GM19395 (cell line): Measurements from ENCODE around the gene SYTL3.

Experiments used
- ATAC-seq: cut with Tn5 transposase; IDR thresholded peaks from one replicate; pipeline ENCODE4 v1.9.1; 2021; ENCODE audit warnings: mild to moderate bottlenecking, moderate library complexity; ENCODE audit not compliant: unreplicated experiment

SYTL3 gene

DNA sequence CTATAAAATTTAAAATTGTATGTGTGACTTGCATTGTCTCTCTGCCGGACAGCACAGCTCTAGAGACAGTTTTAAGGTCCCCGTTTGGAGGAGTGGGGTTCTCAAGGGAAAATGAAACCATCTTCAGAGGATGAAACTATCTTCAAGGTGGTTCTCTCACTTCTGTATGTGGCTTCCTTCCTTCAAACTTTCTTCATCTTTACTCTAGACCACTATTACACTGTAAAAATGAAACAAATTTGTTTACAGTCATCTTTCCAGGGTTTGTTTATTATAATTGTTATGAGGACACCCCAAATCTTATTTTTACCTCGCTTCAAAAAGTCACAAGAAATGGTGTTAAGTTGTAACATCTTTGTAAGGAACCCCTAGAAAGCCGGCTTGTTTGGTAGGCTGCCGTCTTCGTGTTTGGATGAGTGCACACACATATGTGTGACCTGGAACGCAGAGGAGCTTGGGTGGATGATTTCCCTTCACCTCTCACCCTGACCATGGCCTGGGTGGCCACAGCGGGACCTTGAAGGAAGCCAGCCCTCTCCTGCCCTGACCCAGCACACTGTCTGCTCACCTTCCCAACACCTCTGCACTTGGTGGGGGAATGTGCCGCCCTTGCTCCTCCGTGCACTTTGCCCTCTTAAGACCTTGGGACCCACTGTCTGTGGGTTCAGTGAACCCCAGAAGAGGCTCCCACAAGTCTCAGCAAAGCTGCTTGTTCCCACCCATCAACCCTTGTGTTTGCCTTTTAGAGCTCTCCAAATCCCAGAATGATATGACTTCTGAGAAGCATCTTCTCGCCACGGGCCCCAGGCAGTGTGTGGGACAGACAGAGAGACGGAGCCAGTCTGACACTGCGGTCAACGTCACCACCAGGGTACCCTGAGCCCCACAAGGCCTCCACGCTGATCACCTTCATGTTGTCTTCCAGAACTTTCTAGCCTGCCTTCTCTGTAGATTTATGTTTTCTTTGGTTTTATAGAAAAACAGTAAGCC, 67.8 kb downstream of the SYTL3 start:
- ATAC-seq: peak; percentile 82

GRCh38 chr6:158718461-158719046, 68.7 kb downstream of the SYTL3 start:
- no peak for ATAC-seq

DNA sequence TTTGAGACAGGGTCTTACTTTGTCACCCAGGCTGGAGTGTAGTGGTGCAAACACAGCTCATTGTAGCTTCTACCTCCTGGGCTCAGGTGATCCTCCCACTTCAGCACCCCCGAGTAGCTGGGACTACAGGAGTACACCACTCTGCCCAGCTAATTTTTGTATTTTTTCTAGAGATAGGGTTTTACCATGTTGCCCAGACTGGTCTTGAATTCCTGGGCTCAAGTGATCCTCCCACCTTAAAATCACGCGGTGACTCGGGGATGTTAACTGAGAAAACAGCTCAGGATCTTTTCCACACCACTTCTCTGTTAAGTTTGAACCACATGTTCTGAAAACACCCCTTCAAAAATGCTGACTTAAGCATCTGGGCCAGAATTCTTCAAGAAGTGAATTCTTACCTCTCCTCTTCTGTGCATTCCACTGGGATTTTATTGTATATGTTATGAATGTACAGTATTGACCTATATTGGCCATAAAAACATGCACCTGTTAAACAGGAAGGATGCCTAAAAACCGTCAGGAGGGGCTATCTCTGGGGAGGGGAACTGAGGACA, 72.4 kb downstream of the SYTL3 start:
- ATAC-seq: no peak

GRCh38 chr6:158725704-158726103, 75.8 kb downstream of the SYTL3 start:
- no peak for ATAC-seq

DNA sequence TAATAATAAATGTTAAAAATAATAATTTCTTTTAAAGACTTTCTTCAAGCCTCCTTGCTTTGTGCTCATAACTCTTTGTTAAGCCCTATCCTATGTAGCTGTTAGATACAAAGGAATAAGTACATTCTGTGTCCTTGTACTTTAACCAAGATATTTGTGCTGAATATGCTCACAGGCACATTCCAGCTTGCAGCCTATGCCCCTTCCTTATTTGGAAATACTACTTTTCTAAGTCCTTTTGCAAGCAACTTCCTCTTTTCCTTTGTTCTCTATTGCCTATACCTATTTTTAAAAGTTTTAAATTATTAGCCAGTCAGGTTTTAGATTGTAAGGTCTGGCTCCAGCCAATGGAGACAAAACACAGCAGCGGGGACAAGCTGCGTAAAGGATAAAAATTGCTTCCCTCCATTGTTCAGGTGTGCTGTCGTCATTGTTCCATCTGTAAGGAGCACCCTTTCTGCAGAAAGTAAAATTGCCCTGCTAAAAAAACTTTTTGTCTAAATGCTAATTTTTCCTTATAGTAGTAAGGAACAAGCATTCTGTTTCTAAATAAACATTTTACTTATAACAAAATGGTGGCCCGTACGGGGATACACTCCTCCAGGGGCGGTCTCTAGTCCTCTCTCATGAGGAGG, 80.2 kb downstream of the SYTL3 start:
- ATAC-seq: no peak

GRCh38 chr6:158730541-158730907, 80.7 kb downstream of the SYTL3 start:
- ATAC-seq: no peak

DNA sequence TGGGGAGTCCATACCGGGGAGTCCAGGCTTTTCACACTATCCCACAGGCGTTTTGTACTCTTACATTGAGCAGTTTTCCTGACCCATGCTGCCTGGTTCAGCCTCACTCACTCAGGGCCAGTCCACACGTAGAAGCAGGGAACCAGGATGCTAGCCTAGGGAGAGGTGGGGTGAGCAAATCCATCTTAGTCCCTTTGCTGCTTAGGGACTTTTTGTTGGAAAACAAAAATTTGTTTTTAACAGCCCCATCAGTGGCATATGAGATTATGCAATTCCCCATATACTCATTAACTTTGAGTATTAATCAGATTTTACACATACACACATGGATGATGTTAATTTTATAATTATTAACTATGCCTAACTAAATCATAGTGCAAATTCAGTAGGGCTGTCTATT, 85.2 kb downstream of the SYTL3 start:
- no peak for ATAC-seq

DNA sequence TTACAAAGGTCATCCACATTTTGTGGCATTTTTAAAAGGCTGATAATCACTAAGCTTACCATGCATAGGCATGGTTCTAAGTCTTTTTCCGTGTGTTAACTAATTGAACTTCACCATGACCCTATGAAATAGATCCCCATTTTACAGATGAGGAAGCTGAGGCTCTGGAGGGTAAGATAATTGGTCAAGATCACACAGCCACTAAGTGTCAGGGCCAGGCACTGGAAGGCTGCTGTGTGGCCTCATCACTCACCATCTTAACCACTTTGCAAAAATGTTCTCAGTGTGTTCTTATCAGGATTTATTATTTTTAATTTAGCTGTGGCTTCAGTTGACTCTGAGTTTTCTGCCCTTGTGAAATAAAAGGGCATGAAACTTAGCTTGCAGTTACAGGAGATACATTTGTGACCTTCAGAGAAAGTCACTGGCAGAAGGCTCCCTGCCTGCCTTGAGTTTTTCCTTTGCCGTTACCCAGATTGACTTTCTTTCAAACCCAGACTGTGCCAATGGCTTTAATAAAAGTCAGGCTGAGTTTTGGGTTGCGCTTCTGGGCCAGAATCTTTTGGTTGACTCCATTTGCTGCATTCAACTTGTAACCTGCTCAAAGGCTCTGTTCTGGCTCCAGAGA, 87.3 kb downstream of the SYTL3 start:
- ATAC-seq: no peak

- no peak for ATAC-seq
These were observed 88.1 kb downstream of the SYTL3 start for GRCh38 chr6:158737710-158738615.

GRCh38 chr6:158739673-158740072, 89.8 kb downstream of the SYTL3 start:
- ATAC-seq: no peak

- ATAC-seq: no peak
These were observed 93.3 kb downstream of the SYTL3 start for GRCh38 chr6:158743033-158743651.

DNA sequence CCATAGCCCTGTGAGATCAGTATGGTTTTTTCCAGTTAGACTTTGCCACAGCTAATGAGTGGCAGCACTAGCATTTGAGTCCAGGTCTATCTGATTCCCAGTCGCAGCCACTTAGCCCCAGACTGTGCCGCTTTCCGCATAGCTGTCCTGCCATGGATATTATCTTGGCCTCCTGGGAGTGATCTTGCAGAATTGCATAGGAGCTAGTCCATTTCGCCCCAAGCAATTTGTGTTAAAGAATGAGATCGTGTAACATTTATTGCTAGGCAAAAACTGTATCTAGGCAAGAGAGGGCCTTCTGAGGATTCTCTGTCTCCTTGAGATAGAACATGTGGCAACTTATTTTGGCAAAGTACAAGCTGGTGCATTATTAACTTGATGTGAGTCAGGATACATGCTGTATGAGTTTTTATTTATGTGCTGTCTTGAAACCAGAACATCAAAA, 95.2 kb downstream of the SYTL3 start:
- no peak for ATAC-seq

DNA sequence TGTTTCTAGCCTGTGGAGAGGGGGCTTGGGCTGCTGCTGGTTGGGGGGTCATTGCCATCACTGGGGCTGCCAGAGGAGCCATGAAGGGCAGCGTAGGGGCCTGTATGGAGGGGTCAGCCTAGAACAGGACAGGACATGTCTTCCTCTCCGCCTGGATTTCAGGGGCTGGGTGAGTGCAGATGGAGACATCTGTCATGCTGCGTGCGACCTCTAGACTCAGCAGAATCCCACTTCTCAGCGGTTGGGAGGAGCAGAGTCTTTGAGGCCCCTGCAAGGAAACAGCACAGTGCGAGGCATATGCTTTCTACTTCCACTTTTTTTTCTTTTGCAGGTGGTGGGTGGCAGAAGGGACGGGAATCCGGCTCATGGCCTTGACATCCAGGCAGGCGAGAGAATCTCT, 101.4 kb downstream of the SYTL3 start:
- no peak for ATAC-seq

DNA sequence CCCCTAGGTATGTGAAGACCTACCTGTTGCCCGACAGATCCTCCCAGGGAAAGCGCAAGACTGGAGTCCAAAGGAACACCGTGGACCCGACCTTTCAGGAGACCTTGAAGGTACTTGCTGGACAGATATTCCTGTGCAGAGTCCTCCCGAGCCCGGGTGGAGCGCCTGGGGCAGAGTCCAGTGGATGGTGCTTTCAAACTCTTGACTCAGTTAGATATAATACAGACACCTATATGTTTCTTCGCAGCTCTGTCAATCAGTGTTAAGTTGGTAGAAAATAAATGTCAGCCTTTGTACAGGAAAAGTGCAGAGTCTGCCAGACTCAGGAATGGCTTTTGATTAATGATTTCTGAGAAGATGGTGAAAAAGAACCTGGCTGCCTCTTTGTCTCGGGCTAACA, 102.1 kb downstream of the SYTL3 start:
- ATAC-seq: no peak

- ATAC-seq: no peak
These were observed 102.8 kb downstream of the SYTL3 start for GRCh38 chr6:158752613-158753012.

- ATAC-seq: no peak
These were observed 104.0 kb downstream of the SYTL3 start for GRCh38 chr6:158753811-158754210.

DNA sequence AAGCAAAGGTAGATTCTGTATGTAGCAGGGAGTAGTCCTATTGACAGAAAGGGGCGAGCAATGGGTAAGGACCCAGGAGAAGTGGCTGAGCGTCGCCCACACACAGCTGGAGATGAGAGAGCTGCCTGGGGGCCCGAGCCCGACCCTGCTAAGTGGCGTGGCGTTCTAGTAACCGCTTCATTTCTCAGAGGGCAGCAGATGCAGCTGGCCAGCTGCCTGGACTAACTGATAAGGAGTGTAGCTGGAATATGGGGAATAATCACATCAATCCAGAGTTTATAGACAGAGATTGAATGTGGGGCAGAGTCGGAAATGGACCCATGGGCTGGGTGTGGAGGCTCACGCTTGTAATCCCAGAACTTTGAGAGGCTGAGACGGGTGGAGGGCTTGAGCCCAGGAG, 104.9 kb downstream of the SYTL3 start:
- no peak for ATAC-seq

- no peak for ATAC-seq
These were observed 105.8 kb downstream of the SYTL3 start for GRCh38 chr6:158755636-158756035.

DNA sequence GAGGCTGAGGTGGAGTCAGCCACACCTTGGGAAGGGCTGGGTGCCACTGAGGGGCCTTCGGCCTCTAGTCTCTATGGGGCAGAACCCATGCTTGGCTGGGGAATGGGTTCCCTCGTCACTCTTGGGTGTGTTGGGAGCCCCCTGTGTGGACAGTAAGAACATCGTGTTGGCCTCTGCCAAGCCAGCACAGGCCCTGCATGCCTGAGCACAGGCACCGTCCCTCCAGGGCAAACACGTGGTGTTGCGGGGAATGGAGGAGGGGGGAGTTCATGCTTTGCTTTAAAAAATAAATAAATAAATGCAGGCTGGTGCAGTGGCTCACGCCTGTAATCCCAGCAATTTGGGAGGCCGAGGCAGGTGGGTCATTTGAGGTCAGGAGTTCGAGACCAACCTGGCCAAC, 106.3 kb downstream of the SYTL3 start:
- no peak for ATAC-seq
